Immature natural killer cell (primary cell): ENCODE results near the gene IPO4. TPM values are rescaled to one million over a fixed set of nuclear protein-coding genes. Genes with fewer than 3 reads are reported as not detected.
A peak's percentile ranks its signal among the peaks of the same experiment; 100 is the strongest.
"Not testable (repeated sequence)": the region's sequence is repeated elsewhere in the genome, so short reads cannot be mapped to it uniquely, and the experiment has no call there.

Source experiments
- DNase-seq, 3 donors: peaks; one replicate each; pipeline ENCODE4 v3.0.0; 2022; ENCODE audit warnings: mixed read lengths in 1 of 3
- H3K27ac Mint-ChIP-seq, 6 donors: one replicate each; pipeline ENCODE4 v1.8.0; 2020; ENCODE audit warnings: mixed read lengths in 6 of 6, mild to moderate bottlenecking in 5 of 6, inconsistent platforms in 4 of 6, moderate library complexity in 3 of 6
- H3K27me3 Mint-ChIP-seq, 3 donors: one replicate each; pipeline ENCODE4 v1.8.0; 2020 to 2021; ENCODE audit warnings: low read depth in 3 of 3, mild to moderate bottlenecking in 3 of 3, mixed read lengths in 3 of 3, moderate library complexity in 3 of 3, inconsistent platforms in 1 of 3
- H3K36me3 Mint-ChIP-seq, 3 donors: one replicate each; pipeline ENCODE4 v1.8.0; 2020; ENCODE audit warnings: mixed read lengths in 3 of 3, inconsistent platforms in 2 of 3, mild to moderate bottlenecking in 2 of 3
- H3K4me1 Mint-ChIP-seq, 2 donors: one replicate each; pipeline ENCODE4 v1.8.0; 2020; ENCODE audit warnings: inconsistent platforms in 2 of 2, mild to moderate bottlenecking in 2 of 2, mixed read lengths in 2 of 2, moderate library complexity in 1 of 2
- H3K4me3 Mint-ChIP-seq, 5 donors: one replicate each; pipeline ENCODE4 v1.8.0; 2020; ENCODE audit warnings: mild to moderate bottlenecking in 5 of 5, mixed read lengths in 5 of 5, inconsistent platforms in 3 of 5, moderate library complexity in 3 of 5
- H3K9me3 Mint-ChIP-seq, 6 donors: one replicate each; pipeline ENCODE4 v1.8.0; 2020; ENCODE audit warnings: mild to moderate bottlenecking in 6 of 6, mixed read lengths in 6 of 6, inconsistent platforms in 4 of 6, moderate library complexity in 3 of 6
- polyA plus RNA-seq, 3 donors: library from polyadenylated mRNA; unstranded; fragments of 300-500 nt; fragmentation: Illumina TruSeq; gene quantifications; one replicate each; pipeline ENCODE4 v1.2.3, GENCODE V29; 2021

IPO4 gene
- polyA plus RNA-seq, 3 donors from 2014 or later: 10.1 to 21.0 (median 11.3) TPM

GRCh38 chr14:24207625-24208024 lies 19.0 kb upstream of the IPO4 start:
- peak overlapping the region; percentile 86 to 98 (median 92) for H3K27ac Mint-ChIP-seq
- H3K4me3 Mint-ChIP-seq: no peak overlapping the region
- DNase-seq: no peak
- peaks cover 39 to 58% of the 10 kb centered on the region in 2 donors for H3K4me1 Mint-ChIP-seq
- peaks cover 1 to 8% (median 3%) of the 10 kb centered on the region in 3 donors for H3K27me3 Mint-ChIP-seq
- no peaks in the 10 kb centered on the region for H3K9me3 Mint-ChIP-seq
- peaks cover 27 to 54% (median 33%) of the 10 kb centered on the region in 3 donors for H3K36me3 Mint-ChIP-seq

- H3K9me3 Mint-ChIP-seq: no peaks in the 10 kb centered on the region
- peaks cover 1 to 5% (median 3%) of the 10 kb centered on the region in 3 donors for H3K27me3 Mint-ChIP-seq
- peaks cover 36 to 57% of the 10 kb centered on the region in 2 donors for H3K4me1 Mint-ChIP-seq
- no peak overlapping the region for H3K4me3 Mint-ChIP-seq
- peak; percentile 38 to 58 (median 55) for DNase-seq
- peak overlapping the region; percentile 86 to 98 (median 92) for H3K27ac Mint-ChIP-seq
- peaks cover 29 to 59% (median 37%) of the 10 kb centered on the region in 3 donors for H3K36me3 Mint-ChIP-seq
Observed at GRCh38 chr14:24207104-24207551, 18.5 kb upstream of the IPO4 start.

- Mint-ChIP-seq H3K36me3 (peaks cover 30 to 61% (median 41%) of the 10 kb centered on the region in 3 donors), H3K9me3 (no peaks in the 10 kb centered on the region), H3K27ac (peak overlapping the region; percentile 86 to 98 (median 92)), H3K4me1 (peaks cover 29 to 51% of the 10 kb centered on the region in 2 donors), H3K27me3 (peaks cover under 1 to 7% (median 3%) of the 10 kb centered on the region in 3 donors), H3K4me3 (no peak overlapping the region)
- DNase-seq: no peak
Observed at GRCh38 chr14:24206260-24207103, 17.9 kb upstream of the IPO4 start.

- Mint-ChIP-seq H3K4me3 (no peak overlapping the region), H3K36me3 (peaks cover 26 to 52% (median 37%) of the 10 kb centered on the region in 3 donors), H3K4me1 (peaks cover 25 to 38% of the 10 kb centered on the region in 2 donors), H3K9me3 (no peaks in the 10 kb centered on the region), H3K27ac (peak overlapping the region in 5 of 6 donors; percentile 9 to 82 (median 15)), H3K27me3 (peaks cover 0 to 5% (median 3%) of the 10 kb centered on the region in 3 donors)
- DNase-seq: no peak
Observed at GRCh38 chr14:24204163-24205146, 15.8 kb upstream of the IPO4 start.

- DNase-seq, H3K9me3 Mint-ChIP-seq, H3K27me3 Mint-ChIP-seq, H3K4me3 Mint-ChIP-seq: not testable (repeated sequence)
- Mint-ChIP-seq H3K36me3 (peaks cover 32 to 56% (median 46%) of the 10 kb centered on the region in 3 donors), H3K27ac (peak overlapping the region in 3 of 6 donors; percentile 15 to 40 (median 16)), H3K4me1 (peaks cover 32 to 47% of the 10 kb centered on the region in 2 donors)
Observed at GRCh38 chr14:24203249-24203886, 14.8 kb upstream of the IPO4 start.

GRCh38 chr14:24202538-24202937 lies 13.9 kb upstream of the IPO4 start:
- not testable (repeated sequence) for DNase-seq, H3K9me3 Mint-ChIP-seq, H3K27me3 Mint-ChIP-seq, H3K4me3 Mint-ChIP-seq
- Mint-ChIP-seq H3K4me1 (peaks cover 31 to 43% of the 10 kb centered on the region in 2 donors), H3K27ac (peak overlapping the region in 2 of 6 donors; percentile 15 to 40), H3K36me3 (peaks cover 32 to 52% (median 46%) of the 10 kb centered on the region in 3 donors)

- Mint-ChIP-seq H3K36me3 (peaks cover 21 to 29% (median 28%) of the 10 kb centered on the region in 3 donors), H3K27ac (peak overlapping the region; percentile 76 to 90 (median 80)), H3K4me3 (peak overlapping the region; percentile 3 to 43 (median 24)), H3K27me3 (peaks cover 17 to 30% (median 26%) of the 10 kb centered on the region in 3 donors), H3K9me3 (no peaks in the 10 kb centered on the region), H3K4me1 (peaks cover 42 to 51% of the 10 kb centered on the region in 2 donors)
- no peak for DNase-seq
Observed at GRCh38 chr14:24198814-24199524, 10.4 kb upstream of the IPO4 start.

- Mint-ChIP-seq H3K4me3 (peak overlapping the region; percentile 71 to 94 (median 80)), H3K27me3 (peaks cover 19 to 32% (median 22%) of the 10 kb centered on the region in 3 donors), H3K36me3 (peaks cover 16 to 26% (median 25%) of the 10 kb centered on the region in 3 donors), H3K9me3 (no peaks in the 10 kb centered on the region), H3K4me1 (peaks cover 44 to 58% of the 10 kb centered on the region in 2 donors), H3K27ac (peak overlapping the region; percentile 83 to 99 (median 94))
- DNase-seq: no peak
Observed at GRCh38 chr14:24197056-24197450, 8.4 kb upstream of the IPO4 start.

- Mint-ChIP-seq H3K36me3 (peaks cover 11 to 24% (median 19%) of the 10 kb centered on the region in 3 donors), H3K4me3 (peak overlapping the region; percentile 87 to 95 (median 93)), H3K9me3 (no peaks in the 10 kb centered on the region), H3K27me3 (peaks cover 19 to 33% (median 22%) of the 10 kb centered on the region in 3 donors), H3K4me1 (peaks cover 44 to 58% of the 10 kb centered on the region in 2 donors), H3K27ac (peak overlapping the region; percentile 97 to 100 (median 99))
- peak in 1 of 3 donors; percentile 25 for DNase-seq
Observed at GRCh38 chr14:24196071-24197055, 7.7 kb upstream of the IPO4 start.

- no peaks in the 10 kb centered on the region for H3K9me3 Mint-ChIP-seq
- peaks cover 9 to 23% (median 17%) of the 10 kb centered on the region in 3 donors for H3K36me3 Mint-ChIP-seq
- peaks cover 19 to 33% (median 22%) of the 10 kb centered on the region in 3 donors for H3K27me3 Mint-ChIP-seq
- peaks cover 44 to 58% of the 10 kb centered on the region in 2 donors for H3K4me1 Mint-ChIP-seq
- peak; percentile 95 to 96 (median 96) for DNase-seq
- peak within 1 kb of the TSS; percentile 87 to 95 (median 93) for H3K4me3 Mint-ChIP-seq
- H3K27ac Mint-ChIP-seq: peak within 1 kb of the TSS; percentile 97 to 100 (median 99)
Observed at GRCh38 chr14:24195186-24196070, 6.8 kb upstream of the IPO4 start, which contains the start of gene TM9SF1. Gene TM9SF1, minus strand, starts transcription at chr14:24195441. Its CDS starts 422 bp downstream, at chr14:24195019.

GRCh38 chr14:24194873-24195185 lies 6.2 kb upstream of the IPO4 start:
- peak overlapping the region; percentile 97 to 100 (median 99) for H3K27ac Mint-ChIP-seq
- peaks cover 9 to 23% (median 17%) of the 10 kb centered on the region in 3 donors for H3K36me3 Mint-ChIP-seq
- H3K27me3 Mint-ChIP-seq: peaks cover 19 to 33% (median 22%) of the 10 kb centered on the region in 3 donors
- H3K9me3 Mint-ChIP-seq: no peaks in the 10 kb centered on the region
- H3K4me1 Mint-ChIP-seq: peaks cover 47 to 58% of the 10 kb centered on the region in 2 donors
- no peak for DNase-seq
- peak overlapping the region; percentile 87 to 95 (median 93) for H3K4me3 Mint-ChIP-seq
